GM19468 (cell line): Measurements from ENCODE around the gene SLF2.
"Not testable (repeated sequence)": the region's sequence is repeated elsewhere in the genome, so short reads cannot be mapped to it uniquely, and the experiment has no call there.

Source experiments
- ATAC-seq: cut with Tn5 transposase; IDR thresholded peaks from one replicate; pipeline ENCODE4 v1.9.1; 2021; ENCODE audit warnings: mild to moderate bottlenecking, moderate library complexity, moderate number of reproducible peaks; ENCODE audit not compliant: unreplicated experiment; ENCODE audit errors: extremely low read depth

SLF2 gene

DNA sequence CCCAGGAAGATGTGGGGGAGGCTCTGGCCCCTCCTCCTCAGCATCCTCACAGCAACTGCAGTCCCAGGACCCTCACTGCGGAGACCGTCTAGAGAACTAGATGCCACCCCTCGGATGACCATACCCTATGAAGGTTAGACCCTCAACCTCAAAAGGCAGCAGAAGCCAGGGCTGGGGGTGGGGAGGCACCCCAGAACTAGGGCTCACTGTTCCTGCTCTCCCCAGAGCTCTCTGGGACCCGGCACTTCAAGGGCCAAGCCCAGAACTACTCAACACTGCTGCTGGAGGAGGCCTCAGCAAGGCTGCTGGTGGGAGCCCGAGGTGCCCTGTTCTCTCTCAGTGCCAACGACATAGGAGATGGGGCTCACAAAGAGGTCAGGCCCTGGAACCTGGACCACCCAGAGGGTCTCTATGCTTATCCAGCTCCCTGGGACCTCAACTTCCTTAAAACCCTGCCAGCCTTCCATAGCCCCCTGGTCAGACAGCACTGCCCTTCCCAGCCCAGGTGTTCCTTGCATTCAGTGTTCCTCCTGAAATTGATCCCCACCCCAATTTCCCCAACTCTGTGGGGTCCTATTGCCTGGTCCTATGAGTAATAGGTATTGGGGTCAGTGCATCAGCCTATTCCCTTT, 60.3 kb downstream of the SLF2 start:
- no peak for ATAC-seq

DNA sequence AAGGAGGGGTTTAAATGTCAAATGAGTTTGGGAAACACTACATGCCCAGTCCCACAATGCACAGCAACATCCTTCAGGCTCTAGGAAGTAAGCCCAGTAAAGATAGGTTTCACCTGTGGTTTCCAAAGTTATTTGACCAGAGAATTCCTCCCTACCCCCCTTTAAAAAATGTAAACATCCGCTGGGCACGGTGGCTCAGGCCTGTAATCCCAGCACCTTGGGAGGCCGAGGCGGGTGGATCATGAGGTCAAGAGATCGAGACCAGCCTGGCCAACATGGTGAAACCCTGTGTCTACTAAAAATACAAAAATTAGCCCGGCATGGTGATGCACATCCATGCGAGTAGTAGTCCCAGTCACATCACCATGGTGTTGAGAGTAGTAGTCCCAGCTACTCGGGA, 62.6 kb downstream of the SLF2 start:
- ATAC-seq: not testable (repeated sequence)

DNA sequence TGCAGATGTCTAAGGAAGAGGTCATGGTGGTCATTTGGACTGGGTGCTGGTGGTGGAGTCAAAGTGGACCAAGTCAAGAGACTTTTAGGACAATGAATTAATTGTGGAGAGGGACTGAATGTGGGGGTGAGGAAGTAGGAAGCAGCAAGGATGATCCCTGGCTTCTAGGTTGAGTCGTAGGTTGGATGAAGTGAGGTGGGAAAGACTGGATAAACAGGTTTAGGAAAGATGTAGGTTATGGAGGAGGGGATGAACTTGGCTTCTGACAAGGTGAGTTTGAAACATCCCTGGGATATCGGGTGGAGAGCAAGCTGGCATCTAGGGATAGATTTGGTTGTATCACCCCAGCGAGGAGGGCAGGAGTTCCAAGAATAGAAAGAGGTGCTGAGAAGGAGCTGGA, 64.1 kb downstream of the SLF2 start:
- ATAC-seq: no peak

DNA sequence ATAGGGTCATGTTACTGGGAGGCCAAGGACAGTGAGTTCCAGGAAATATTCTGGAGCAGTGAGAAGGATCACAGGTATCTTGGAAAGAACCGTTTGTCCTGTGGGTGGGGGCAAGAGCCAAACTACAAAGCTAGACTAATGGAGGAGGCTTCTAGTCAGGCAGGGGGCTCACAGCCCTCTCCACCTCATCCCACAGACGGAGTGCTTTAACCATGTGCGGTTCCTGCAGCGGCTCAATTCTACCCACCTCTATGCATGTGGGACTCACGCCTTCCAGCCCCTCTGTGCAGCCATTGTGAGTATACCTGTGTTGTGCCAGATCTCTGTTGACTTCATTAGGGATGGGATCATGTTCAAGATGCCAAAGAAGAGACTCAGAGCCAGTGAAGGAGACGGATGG, 64.7 kb downstream of the SLF2 start:
- no peak for ATAC-seq

DNA sequence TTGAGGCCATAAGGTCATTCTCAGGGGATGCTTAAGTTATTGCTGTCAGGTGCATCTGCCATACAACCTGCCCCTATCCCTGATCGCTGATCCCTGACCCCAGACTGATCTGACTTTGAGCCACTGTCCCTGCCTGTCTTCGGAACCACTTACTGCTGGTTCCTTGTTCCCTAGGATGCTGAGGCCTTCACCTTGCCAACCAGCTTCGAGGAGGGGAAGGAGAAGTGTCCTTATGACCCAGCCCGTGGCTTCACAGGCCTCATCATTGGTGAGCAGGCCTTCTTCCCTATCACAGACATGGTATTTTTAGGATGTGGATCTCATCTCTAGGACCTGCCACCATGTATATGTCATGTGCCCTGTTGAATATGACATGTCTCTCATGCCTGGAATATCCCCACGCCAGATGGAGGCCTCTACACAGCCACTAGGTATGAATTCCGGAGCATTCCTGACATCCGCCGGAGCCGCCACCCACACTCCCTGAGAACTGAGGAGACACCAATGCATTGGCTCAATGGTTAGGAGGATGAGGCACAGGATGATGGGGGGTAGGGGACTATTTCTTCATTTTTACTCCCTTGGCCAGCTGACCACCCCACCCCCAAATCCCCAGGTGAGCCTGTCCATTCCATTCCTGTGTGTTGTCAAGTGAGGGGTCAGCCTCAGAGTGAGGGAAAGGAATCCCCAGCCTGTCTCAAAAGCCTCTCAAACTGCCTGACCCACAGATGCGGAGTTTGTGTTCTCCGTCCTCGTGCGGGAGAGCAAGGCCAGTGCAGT, 65.5 kb downstream of the SLF2 start:
- ATAC-seq: no peak

DNA sequence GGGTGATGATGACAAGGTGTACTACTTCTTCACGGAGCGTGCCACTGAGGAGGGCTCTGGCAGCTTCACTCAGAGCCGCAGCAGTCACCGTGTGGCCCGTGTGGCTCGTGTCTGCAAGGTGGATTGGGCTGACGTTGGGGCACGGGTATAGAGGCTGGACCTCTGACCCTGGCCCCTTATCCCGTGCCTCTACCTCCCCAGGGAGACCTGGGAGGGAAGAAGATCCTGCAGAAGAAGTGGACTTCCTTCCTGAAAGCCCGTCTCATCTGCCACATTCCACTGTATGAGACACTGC, 66.1 kb downstream of the SLF2 start:
- ATAC-seq: no peak

DNA sequence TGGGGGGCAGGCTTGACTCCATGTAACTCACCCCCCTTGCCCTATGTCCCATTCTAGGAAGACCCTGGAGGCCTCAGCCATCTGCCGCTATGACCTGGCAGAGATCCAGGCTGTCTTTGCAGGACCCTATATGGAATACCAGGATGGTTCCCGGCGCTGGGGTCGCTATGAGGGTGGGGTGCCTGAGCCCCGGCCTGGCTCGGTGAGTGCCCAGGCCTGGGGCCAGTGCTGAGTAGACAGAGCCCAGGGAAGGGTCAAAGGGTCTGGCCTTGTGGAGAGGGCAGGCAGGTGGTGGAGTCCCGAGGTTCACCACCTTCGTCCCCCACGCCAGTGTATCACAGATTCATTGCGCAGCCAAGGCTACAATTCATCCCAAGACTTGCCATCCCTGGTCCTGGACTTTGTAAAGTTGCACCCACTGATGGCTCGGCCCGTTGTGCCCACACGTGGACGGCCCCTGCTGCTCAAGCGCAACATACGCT, 67.1 kb downstream of the SLF2 start:
- no peak for ATAC-seq

DNA sequence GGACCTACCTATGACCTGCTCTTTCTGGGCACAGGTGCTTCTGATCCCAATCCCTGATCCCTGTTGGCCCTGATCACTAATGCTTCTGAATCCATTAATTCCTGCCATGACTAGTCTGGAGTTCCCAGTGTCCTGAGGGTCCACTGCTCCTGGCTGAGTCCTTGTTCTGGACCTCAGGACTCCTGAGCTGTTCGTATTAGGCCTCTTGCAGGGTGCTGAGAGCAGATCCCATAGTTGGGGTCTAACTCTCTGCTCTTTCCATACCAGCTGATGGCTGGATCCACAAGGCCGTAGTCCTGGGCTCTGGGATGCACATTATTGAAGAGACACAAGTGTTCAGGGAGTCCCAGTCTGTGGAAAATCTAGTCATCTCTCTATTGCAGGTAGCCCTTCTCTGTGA, 67.5 kb downstream of the SLF2 start:
- ATAC-seq: no peak

DNA sequence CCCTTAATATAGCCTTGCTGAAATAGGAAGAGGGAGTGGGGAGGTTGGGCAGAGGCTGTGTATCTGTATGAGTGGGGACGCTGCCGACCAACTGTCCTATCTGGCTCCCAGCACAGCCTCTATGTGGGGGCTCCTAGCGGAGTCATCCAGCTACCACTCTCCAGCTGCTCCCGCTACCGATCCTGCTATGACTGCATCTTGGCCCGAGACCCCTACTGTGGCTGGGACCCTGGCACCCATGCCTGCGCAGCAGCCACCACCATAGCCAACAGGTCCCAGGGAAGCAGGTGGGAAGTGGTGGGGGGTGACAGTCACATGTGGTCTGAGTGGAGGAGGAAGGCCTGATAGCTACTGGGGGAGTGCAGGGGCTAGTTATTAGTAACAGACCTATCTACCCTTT, 67.9 kb downstream of the SLF2 start:
- no peak for ATAC-seq

DNA sequence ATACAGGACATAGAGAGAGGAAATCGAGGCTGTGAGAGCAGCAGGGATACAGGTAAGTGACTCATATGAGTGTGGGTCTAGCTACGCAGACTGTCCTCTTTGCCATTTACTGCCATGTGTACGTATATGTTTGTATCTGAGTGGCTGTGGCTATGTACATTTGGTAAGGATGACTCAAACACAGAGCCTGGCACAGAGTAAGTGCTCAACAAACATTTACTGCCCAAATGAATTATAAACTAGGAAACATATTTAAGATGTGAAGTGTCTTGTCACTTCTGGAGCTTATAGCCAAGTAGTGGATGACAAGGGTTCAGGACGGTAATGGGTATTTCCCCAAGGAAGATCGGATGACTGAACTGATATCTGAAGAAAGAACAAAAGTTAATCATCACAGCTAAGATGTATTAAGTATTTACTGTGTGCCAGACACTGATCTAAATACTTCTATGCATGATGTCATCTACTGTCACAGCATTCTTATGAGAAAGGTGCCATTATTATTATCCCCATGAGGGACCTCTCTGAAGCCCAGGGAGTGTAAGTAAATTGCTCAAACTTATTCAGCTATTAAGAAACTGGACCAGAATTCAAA, 68.5 kb downstream of the SLF2 start:
- no peak for ATAC-seq

DNA sequence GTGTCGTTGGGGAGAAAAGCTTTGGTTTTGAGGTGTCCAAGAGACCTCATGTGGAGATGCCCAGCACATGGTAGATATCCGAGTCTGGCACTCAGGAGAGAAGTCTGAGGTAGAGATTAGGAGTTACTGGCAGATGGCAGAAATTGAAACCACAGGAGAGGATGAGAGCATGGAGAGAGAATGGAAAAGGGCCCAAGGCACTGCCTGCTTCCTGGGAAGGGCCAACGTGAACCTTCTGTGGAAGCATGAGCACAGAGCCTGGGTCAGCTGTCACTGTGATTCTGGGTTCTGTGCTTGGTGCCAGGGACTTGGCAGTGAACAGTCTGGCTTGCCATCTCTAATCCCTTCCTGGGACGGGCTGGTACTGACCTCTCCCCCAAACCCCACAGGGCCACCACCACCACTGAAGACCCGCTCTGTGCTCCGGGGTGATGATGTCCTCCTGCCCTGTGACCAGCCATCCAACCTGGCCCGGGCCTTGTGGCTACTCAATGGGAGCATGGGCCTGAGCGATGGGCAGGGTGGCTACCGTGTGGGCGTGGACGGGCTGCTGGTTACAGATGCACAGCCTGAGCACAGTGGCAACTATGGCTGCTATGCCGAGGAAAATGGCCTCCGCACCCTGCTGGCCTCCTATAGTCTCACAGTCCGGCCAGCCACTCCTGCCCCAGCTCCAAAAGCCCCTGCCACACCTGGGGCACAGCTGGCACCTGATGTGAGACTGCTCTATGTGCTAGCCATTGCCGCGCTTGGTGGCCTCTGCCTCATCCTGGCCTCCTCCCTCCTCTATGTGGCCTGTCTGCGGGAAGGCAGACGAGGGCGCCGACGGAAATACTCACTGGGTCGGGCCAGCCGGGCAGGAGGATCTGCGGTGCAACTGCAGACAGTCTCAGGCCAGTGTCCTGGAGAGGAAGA, 70.4 kb downstream of the SLF2 start:
- ATAC-seq: no peak

DNA sequence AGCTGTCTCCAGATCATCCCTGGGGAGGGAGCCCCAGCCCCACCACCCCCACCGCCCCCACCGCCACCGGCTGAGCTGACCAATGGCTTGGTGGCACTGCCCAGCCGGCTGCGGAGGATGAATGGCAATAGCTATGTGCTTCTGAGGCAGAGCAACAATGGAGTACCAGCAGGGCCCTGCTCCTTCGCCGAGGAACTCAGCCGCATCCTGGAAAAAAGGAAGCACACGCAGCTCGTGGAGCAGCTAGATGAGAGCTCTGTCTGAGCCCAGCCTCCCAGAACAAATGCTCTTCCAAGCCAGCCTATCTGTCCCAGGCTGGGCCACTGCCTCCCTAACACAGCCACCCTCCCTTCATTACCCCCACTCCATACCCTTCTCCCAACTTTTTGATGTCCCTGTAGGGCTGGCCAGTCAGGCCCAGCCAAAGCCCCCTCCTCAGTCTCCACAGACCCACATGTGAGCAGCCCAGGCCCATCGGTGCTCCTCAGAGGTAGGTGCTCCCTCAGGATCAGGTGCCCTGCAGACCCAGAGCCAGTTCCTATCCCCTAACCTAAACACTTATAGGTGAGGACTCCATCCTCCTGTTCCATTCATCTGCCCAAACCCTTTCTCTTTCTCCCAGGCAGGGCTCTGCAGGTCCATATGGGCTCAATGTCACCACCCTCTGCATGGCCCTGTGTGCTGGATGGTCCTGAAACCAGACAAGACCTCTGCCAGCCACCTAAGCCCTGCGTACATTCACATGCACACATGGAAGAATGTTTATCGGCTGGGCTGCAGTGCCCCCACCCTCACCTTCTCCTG, 71.3 kb downstream of the SLF2 start:
- no peak for ATAC-seq

DNA sequence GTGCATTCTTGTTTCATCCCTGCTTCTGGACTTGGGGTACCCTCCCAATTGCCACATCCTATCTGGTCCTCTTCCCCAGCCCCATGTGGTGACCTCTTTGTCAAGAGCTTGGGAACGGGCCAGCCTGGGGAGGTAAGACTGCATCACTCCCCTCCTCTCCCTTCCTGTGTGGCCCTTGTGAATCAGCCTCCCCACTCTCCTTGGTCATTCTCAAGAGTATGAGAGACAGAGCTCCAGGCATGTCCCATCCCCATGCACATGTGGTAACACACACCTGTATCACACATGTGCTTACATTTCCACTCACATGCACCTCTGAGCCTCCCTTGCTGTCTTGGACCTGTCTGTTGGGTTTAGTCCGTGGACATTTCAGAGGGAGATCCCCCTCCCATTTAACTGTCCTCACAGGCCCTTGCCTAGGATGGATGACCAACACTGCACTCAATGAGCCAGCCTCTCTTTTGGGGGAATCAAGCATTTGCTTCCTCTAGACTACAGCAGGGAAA, 72.0 kb downstream of the SLF2 start:
- no peak for ATAC-seq

DNA sequence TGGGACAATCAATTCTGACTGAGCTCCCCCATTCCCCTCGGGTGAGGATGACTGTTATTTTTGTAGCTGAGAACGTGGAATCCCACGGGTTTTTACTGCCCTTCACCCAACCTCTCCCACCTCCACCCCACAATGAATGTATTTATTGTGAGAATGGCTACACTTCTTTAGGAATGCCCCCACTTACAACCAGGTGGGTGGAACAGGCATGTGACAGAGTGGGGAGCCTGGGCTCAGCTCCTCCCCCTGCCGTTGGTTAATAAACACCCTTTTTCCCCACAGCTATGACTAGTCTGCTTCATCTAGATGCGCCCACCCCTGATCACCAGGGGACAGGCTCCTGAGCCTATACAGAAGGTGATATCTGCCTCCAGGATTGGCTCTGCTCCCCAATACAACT, 72.6 kb downstream of the SLF2 start:
- ATAC-seq: no peak

DNA sequence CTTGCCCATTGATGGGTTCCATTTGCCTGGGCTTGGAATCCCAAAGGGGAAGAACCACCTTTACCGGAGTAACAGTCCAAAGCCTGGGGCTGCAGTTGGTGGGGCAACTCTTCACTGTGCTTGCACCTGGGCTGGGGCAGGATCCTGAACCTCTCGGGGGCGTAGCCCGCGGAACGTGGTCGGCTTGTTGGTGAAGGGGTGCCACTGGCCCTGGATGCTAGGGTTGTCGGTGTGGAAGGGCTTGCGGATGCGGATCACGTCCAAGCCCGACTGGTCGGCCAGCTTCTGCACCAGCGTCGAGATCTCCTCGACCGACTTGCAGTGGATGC, 73.8 kb downstream of the SLF2 start:
- no peak for ATAC-seq

DNA sequence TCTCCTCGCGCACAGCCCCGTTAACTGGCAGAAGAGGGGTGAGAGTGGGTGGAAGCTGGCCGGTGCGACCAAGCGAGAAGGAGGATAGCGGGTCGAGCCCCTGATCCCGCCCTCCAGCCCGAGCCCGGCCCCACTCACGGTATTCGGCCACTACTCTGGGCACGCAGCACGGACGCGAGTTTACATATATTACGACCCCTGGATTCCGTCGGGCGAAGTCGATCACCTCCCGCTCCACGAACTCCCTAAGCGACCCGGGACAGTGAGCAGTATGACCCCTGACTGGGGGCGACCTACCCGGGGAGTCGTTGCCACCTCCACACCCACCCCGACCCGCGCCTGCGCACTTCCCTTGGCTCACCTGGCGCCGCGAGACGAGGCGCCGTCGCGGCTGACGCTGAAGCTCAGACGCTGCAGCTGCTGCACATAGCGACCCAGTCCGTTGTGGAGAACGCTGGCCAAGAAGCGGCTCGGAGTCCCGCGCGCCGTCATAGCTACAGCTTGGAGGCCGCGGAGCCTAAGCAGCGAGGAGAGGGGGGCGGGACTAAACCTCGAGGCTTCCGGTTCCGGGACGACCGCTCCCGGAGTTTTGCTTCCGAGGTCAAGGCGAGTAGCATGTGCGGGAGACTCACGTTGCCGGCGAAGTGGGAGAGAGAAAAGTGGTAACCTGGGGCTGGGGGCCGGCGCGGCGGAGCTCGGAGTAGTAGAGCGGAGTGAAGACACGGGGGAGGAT, 74.4 kb downstream of the SLF2 start, which contains the start of the genes MRPL43 and TWNK:
Gene MRPL43, minus strand, starts transcription at position 546 of the 733 bp plus-strand sequence. Its CDS starts 54 bp downstream, at position 492.
Gene TWNK, plus strand, starts transcription at position 592 of the 733 bp plus-strand sequence. CDS start 668 bp downstream, outside the sequence.
- no peak for ATAC-seq

DNA sequence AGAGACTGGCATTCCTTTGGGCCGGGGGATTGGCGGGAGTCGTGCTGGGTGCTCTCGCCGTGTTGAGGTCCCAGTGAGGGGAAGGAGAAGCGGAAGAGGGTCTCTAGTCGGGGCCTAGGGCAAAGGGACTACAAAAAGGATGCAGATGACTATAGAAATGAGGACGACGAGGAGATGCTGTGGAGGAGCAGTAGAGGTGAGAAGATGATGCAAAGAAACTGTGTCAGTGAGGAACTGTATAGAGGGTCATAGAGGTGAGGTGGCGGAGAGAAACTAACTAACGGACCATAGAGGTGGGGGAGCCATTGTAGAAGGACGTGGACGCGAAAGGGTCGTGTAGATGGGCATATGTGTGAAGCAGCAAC, 74.9 kb downstream of the SLF2 start:
- no peak for ATAC-seq

DNA sequence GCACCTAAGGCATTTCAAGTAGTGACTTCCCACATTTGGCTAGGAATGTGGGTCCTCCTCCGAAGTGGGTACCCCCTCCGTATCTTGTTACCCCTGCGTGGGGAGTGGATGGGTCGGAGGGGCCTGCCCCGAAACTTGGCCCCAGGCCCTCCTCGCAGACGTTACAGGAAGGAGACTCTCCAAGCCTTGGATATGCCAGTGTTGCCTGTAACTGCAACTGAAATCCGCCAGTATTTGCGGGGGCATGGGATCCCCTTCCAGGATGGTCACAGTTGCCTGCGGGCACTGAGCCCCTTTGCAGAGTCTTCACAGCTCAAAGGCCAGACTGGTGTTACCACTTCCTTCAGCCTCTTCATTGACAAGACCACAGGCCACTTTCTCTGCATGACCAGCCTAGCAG, 75.4 kb downstream of the SLF2 start:
- no peak for ATAC-seq

DNA sequence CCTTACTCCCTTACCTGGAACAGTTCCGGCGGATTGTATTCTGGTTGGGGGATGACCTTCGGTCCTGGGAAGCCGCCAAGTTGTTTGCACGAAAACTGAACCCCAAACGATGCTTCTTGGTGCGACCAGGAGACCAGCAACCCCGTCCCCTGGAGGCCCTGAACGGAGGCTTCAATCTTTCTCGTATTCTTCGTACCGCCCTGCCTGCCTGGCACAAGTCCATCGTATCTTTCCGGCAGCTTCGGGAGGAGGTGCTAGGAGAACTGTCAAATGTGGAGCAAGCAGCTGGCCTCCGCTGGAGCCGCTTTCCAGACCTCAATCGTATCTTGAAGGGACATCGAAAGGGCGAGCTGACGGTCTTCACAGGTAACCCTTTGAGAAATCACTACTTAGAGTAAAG, 76.3 kb downstream of the SLF2 start:
- no peak for ATAC-seq
